Spleen (tissue), 7 donors: ENCODE measurements around the gene ARHGAP24.

Experiments
- POLR2A ChIP-seq, 3 donors: fragments of 450-650 bp; IDR thresholded peaks; one replicate each; pipeline ENCODE4 v1.5.1; 2017; ENCODE audit warnings: antibody characterized with exemption in 3 of 3, mild to moderate bottlenecking in 1 of 3
- POLR2AphosphoS5 ChIP-seq, 3 donors: sonication (generic); formaldehyde crosslinking; IDR thresholded peaks; one replicate each; pipeline ENCODE4 v1.5.1; 2017; ENCODE audit warnings: antibody characterized with exemption in 3 of 3
- TF ChIP-seq, protein P1 (sequence below), 11 experiments: fragments of 200-600 bp in 7 of 11; fragments of 450-650 bp in 4 of 11; sonication (generic) in 4 of 11; IDR thresholded peaks in 8 of 11; conservative IDR thresholded peaks in 3 of 11; 1 replicate in 7 of 11; 2 replicates in 4 of 11; pipeline versions ENCODE4 v1.4.0 to v1.8.0; 2016 to 2021; ENCODE audit warnings: antibody characterized with exemption in 11 of 11, inconsistent platforms in 4 of 11, mild to moderate bottlenecking in 1 of 11
- donor health status: DM: no; HTN: no; CAD: no; lungs with moderate emphysema.
- donor health status: DM: no; HTN: no; CAD: no.
- donor health status: DM: no; HTN: no; CAD: no.

- TF ChIP-seq, protein P1, sequence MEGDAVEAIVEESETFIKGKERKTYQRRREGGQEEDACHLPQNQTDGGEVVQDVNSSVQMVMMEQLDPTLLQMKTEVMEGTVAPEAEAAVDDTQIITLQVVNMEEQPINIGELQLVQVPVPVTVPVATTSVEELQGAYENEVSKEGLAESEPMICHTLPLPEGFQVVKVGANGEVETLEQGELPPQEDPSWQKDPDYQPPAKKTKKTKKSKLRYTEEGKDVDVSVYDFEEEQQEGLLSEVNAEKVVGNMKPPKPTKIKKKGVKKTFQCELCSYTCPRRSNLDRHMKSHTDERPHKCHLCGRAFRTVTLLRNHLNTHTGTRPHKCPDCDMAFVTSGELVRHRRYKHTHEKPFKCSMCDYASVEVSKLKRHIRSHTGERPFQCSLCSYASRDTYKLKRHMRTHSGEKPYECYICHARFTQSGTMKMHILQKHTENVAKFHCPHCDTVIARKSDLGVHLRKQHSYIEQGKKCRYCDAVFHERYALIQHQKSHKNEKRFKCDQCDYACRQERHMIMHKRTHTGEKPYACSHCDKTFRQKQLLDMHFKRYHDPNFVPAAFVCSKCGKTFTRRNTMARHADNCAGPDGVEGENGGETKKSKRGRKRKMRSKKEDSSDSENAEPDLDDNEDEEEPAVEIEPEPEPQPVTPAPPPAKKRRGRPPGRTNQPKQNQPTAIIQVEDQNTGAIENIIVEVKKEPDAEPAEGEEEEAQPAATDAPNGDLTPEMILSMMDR (IDR thresholded peaks at IDR 0.05 in 8 of 11, conservative IDR thresholded peaks at IDR 0.05 in 3 of 11) = no peak
- TF ChIP-seq POLR2A (IDR thresholded peaks at IDR 0.05) (no peak), POLR2AphosphoS5 (IDR thresholded peaks at IDR 0.05) (peak in 1 of 3 donors; percentile 88)
Observed at GRCh38 chr4:85603437-85604336, 128.7 kb downstream of the ARHGAP24 start.
